Activated CD8-positive, alpha-beta memory T cell treated with anti-CD3 and anti-CD28 coated beads for 4 hours (primary cell): ENCODE measurements around the gene CSNK2A1.
"Not testable (repeated sequence)": the region's sequence is repeated elsewhere in the genome, so short reads cannot be mapped to it uniquely, and the experiment has no call there.

Source experiments
- DNase-seq, 2 donors: peaks; one replicate each; pipeline ENCODE4 v3.0.0-alpha.2; 2020; ENCODE audit warnings: low read depth in 2 of 2

CSNK2A1 gene

GRCh38 chr20:458776-459175 is 84.8 kb downstream of the CSNK2A1 start:
- no peak for DNase-seq

- no peak for DNase-seq
Observed at GRCh38 chr20:454951-455350, 88.6 kb downstream of the CSNK2A1 start.

DNA sequence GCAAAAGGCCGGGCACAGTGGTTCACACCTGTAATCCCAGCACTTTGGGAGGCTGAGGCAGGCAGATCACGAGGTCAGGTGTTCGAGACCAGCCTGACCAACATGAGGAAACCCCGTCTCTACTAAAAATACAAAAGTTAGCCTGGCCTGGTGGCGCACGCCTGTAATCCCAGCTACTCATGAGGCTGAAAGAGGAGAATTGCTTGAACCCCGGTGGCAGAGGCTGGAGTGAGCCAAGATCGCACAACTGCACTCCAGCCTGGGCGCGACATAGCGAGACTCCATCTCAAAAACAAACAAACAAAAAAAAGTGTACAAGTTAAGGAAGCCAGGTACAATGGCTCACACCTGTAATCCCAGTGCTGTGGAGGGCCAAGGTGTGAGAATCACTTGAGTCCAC is 91.6 kb downstream of the CSNK2A1 start:
- DNase-seq = not testable (repeated sequence)

DNA sequence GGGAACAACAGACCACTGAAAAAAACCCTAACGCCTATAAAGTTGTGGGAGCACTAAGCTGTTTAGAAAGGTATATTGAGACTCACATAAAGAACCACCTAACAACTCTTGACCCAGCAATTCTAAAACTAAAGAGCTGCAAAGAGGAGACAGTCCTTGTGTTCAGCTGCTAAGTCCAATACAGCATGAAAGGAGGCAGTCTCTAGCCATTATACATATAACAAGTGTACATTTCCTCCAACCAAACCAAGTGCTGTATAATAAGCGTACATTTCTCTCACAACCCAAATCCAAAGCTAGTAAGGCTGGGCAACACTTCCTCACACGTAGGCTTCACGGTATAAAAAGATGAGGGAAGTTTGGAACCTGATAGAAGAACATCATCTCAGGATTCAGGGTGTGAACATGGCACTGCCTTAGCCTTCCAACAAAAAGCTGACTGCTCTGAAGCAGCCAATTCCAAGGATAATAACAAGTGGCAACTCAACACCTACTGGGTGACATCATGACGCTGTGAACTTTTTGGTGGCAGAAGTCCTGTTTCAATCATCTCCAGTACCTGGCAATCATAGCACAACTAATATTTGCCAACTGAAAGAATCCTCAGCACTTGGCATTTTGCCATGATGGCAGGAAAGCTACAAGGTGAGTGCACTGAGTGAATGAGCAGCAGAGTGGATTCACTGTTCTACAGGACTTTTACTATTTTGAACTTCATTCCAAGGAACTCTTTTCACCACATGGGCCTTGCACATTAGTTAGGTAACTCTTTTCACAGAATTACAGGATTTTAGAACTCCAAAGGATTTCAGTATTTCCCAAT is 97.9 kb downstream of the CSNK2A1 start:
- no peak for DNase-seq

- DNase-seq = no peak
Observed at GRCh38 chr20:444862-445426, 98.6 kb downstream of the CSNK2A1 start.

DNA sequence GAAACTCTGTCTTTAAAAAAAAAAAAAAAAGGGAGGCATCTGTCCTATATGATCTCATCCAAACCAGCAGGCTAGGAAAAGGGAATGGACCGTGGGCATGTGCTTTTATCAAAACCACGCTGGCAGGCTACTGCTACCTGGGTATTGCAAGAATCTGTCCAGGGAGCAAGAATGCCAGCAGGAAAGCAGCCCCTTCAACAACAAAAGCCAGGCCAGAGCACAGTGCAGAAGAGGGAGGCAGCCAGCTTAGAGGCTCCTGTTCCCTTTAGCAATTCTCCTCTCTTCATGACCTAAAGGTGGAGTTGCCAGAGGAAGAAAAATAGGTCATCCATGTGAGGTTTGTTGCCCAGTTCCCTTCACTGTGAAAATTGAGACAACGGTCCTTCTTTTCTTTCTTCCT is 99.5 kb downstream of the CSNK2A1 start:
- no peak for DNase-seq

- DNase-seq = no peak
Observed at GRCh38 chr20:443223-443775, 100.3 kb downstream of the CSNK2A1 start.

DNA sequence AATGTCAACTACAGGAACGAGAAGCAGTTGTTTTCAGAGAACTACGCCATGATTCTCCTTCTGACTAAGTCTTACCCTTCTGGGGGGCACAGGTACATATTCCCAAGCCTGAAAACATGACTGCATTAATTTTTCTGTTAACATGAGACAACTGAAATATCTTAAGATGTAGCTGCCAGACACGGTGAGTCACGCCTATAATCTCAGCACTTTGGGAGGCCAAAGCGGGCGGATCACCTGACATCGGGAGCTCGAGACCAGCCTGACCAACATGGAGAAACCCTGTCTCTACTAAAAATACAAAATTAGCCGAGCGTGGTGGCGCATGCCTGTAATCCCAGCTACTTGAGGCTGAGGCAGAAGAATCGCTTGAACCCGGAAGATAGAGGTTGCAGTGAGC is 103.0 kb downstream of the CSNK2A1 start:
- DNase-seq = no peak

GRCh38 chr20:440148-440547 is 103.4 kb downstream of the CSNK2A1 start:
- no peak for DNase-seq

DNA sequence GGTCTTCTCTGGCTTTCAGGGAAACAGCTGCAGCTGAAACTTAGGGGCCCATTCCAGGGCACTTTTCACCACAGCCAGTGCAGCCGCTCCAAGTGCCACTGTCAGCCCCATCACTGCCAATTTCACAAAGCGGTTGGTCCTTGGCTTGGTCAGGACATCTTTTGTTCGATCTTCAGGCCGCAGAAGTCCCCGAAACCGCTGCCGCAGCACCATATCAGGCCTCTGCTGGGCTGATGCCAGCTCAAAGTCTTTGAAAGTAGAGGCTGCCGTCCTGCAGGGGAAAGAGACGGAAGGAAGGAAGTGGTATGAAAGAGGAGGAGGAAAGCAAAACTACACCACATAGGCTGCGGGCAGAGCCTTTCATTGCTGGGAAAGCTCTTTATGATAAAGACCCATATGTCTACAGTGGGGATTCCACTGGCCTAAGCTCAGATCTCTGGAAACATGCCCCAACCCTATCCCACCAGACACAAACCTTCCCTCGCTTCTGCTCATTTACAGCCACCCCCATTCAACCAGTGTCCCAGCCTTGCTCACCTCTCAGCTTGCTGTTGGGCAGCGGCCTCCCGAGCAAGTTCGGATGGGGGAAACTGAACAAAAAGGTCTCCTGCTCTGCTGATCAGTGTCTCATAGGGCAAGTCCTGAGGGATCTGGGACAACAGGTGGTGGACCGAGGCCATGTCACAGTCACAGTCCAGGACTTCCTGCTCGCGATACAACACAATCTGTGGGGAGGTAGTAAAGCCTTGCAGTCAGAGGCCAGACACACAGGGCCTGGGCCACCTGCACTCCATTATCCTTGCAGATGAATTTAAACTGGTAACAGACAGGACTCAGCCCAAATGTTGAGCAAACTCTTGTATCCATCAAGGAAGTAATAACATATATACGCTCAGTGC is 104.8 kb downstream of the CSNK2A1 start:
- peak in 1 of 2 donors; percentile 41 for DNase-seq

- DNase-seq = no peak
Observed at GRCh38 chr20:437787-438486, 105.7 kb downstream of the CSNK2A1 start.

- no peak for DNase-seq
Observed at GRCh38 chr20:436476-436875, 107.1 kb downstream of the CSNK2A1 start.

- DNase-seq = no peak
Observed at GRCh38 chr20:435558-435957, 108.0 kb downstream of the CSNK2A1 start.

DNA sequence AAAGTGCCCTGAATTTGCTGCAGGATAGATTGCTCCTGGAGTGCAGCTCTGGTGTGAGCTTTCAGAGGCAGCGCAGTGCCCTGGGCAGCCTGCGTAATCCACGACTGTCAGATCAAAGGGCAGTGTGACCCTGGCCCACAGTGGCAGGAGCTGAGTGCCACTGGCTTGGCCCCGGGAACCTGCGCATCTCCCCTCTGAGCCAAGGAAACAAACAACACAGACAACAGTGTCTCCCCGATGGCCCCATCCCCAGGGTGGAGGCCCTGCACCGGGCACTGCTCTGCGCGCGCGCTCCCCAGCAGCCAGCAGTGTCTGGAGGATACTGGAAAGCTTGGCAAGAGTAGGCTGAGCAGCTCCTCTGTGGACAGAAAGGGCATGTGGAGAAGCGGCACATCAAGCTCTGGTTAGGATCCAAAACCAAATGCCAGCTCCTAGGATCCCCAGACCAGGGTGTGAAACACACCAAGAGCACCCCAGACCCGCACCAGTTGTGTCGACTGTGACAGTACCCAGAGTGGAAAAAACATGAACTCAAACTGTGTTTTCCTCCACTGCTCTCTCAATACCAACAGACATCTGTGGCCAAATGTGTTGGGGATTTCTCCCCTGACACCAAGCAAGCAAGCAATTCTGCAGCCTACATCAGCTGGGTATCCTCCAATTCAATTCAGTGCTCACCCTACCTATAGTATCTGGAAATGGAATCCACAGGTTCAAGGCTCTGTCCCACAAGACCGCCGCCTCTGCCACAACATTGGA is 108.8 kb downstream of the CSNK2A1 start:
- DNase-seq = no peak

DNA sequence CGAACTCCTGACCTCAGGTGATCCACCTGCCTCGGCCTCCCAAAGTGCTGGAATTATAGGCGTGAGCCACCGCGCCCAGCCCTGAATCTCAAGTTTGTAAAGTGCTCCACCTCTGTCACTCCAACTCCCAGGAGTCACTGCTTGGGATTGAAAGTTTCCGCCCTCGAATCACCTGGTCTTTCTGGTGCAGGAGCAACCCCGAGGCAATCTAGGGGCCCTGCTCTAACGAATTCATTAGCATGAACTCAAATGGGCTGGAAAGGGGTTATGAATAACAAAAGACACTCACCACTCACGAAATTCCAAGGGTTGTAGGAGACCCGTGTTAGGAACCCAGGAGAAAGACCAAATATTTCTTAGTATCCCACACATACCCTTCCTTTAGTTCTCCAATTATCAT is 109.4 kb downstream of the CSNK2A1 start:
- no peak for DNase-seq

DNA sequence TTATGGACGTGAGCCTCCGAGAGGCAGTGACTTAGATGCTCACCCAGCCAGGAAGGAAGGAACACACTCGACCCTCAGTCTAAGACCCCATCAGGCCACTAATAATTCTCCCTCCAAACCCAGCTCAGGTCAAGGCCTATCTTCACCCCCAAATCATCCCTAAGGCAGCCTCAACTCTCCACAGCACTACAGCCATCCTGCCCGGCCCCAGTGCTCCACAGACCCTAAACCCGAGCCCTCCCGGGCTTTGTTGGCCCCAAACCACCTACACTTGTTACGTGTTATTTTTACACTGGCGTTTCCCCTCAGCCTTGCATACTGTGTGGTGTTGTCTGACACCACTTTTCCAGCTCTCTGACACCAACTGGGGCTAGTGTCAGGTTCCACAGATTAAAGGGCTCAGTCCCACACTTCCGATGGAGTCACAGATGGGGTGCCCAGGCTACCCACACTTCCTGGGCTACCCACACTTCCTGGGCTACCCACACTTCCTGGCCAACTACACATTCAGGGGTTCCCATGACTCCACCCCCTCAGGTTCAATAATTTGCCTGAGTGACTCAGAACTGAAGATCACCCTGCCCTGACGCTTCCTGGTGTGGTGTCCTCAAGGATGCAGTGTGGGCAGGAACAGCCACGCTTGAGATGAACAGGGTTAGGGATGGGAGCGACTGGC is 110.2 kb downstream of the CSNK2A1 start:
- peak; percentile 67 to 73 for DNase-seq

DNA sequence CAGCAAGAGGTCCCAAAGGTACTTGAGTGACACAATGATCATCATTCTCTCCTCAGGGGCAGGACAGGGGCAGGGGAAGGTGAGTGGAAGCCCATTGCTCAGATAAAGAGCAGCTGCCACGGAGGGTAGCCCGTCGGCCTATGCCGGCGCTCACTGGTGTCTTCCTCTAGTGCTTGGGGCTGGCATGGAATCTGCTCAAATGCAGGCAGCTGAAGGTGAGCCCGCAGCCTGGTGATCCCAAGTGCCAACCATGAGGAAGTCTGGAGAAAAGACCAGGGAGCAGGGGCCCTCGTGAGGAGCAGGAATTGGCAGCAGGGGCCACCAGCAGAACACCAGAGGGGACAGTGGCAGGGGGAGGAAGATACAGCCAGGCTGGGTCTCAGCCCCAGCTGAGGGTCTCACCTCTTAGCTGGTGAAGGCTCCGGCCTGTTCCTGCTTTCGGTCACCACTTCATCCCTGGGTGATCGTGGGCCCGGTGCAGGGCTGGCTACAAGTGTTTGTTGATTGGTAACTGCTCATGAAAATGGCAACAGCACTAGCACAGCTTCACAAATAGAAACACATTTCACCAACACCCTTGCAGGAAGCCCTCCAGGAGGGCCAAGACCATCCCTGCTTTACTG is 110.8 kb downstream of the CSNK2A1 start:
- DNase-seq = no peak

DNA sequence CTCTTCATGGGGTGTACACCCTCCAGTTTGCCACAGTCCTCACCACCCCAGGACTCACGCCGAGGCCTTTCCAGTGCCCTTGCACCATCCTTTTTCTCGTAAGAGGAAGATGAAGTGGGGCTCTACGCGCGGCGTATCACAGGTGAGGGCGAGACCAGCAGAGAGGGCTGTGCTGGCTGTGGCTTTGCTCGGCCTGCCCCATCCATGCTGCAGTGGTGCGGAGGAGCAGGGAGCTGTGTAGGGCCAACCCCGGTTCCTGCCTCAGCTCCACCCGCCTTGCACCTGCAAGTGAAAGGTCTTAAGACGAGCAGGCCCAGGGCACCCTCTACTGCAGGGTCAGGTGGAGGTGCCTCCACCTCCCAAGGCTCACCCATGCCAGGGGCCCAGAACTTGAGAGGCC is 111.4 kb downstream of the CSNK2A1 start:
- DNase-seq = no peak

GRCh38 chr20:431012-431904 is 112.3 kb downstream of the CSNK2A1 start:
- no peak for DNase-seq
